Activated gamma-delta T cell (primary cell): ENCODE data around the gene PLPP1.
"Not testable (repeated sequence)": the region's sequence is repeated elsewhere in the genome, so short reads cannot be mapped to it uniquely, and the experiment has no call there.

Experiments
- DNase-seq: peaks from one replicate; lab custom pipeline; 2025; lab: John Stamatoyannopoulos, UW

PLPP1 gene

GRCh38 chr5:55544341-55544740 lies 9.6 kb upstream of the PLPP1 start:
- DNase-seq: no peak

GRCh38 chr5:55541056-55541635 lies 6.4 kb upstream of the PLPP1 start:
- no peak for DNase-seq

- no peak for DNase-seq
These were observed 5.8 kb upstream of the PLPP1 start for GRCh38 chr5:55540525-55540924.

- DNase-seq: no peak
These were observed 5.3 kb upstream of the PLPP1 start for GRCh38 chr5:55540024-55540423.

GRCh38 chr5:55538661-55539060 lies 3.9 kb upstream of the PLPP1 start:
- no peak for DNase-seq

GRCh38 chr5:55537315-55537714 lies 2.6 kb upstream of the PLPP1 start:
- DNase-seq: not testable (repeated sequence)

GRCh38 chr5:55535199-55535905 lies 588 bp upstream of the PLPP1 start:
- DNase-seq: no peak

GRCh38 chr5:55533521-55534435 lies 986 bp downstream of the PLPP1 start:
- no peak for DNase-seq

- DNase-seq: no peak
These were observed 4.1 kb downstream of the PLPP1 start for GRCh38 chr5:55530669-55531068.

GRCh38 chr5:55524816-55525215 lies 9.9 kb downstream of the PLPP1 start:
- DNase-seq: no peak

- DNase-seq: no peak
These were observed 11.5 kb downstream of the PLPP1 start for GRCh38 chr5:55523293-55523692.

GRCh38 chr5:55521881-55522280 lies 12.9 kb downstream of the PLPP1 start:
- DNase-seq: no peak

GRCh38 chr5:55520117-55520839 lies 14.5 kb downstream of the PLPP1 start:
- DNase-seq: no peak

GRCh38 chr5:55518831-55519390 lies 15.9 kb downstream of the PLPP1 start:
- DNase-seq: no peak

GRCh38 chr5:55517804-55518203 lies 17.0 kb downstream of the PLPP1 start:
- no peak for DNase-seq

GRCh38 chr5:55511010-55511409 lies 23.8 kb downstream of the PLPP1 start:
- DNase-seq: no peak

GRCh38 chr5:55510523-55510880 lies 24.3 kb downstream of the PLPP1 start:
- no peak for DNase-seq

- DNase-seq: no peak
These were observed 24.8 kb downstream of the PLPP1 start for GRCh38 chr5:55509796-55510522.

- no peak for DNase-seq
These were observed 25.7 kb downstream of the PLPP1 start for GRCh38 chr5:55509097-55509496.

GRCh38 chr5:55507574-55507973 lies 27.2 kb downstream of the PLPP1 start:
- DNase-seq: no peak

GRCh38 chr5:55505711-55506110 lies 29.1 kb downstream of the PLPP1 start:
- DNase-seq: not testable (repeated sequence)
